Endothelial cell of umbilical vein (primary cell): ENCODE data around the gene TRMT1.

Experiments
- EZH2 ChIP-seq: IDR thresholded peaks from 2 replicates; pipeline ENCODE4 v1.6.1; 2012; ENCODE audit warnings: borderline replicate concordance, low read depth, mild to moderate bottlenecking, moderate library complexity, low read length, inconsistent platforms; ENCODE audit not compliant: severe bottlenecking
- FOS ChIP-seq: IDR thresholded peaks from 2 replicates; pipeline ENCODE4 v1.6.1; 2011; ENCODE audit warnings: mild to moderate bottlenecking, low read length, moderate library complexity, borderline replicate concordance; ENCODE audit not compliant: insufficient read depth
- JUN ChIP-seq: IDR thresholded peaks from 2 replicates; pipeline ENCODE4 v1.6.1; 2011; ENCODE audit warnings: borderline replicate concordance, low read depth; ENCODE audit not compliant: insufficient read length, insufficient read depth
- MYC ChIP-seq: IDR thresholded peaks from one replicate; pipeline ENCODE4 v1.6.1; 2011; ENCODE audit warnings: mild to moderate bottlenecking, low read depth, low read length
- POLR2A ChIP-seq: IDR thresholded peaks from 2 replicates; pipeline ENCODE4 v1.6.1; 2012; ENCODE audit warnings: low read depth, mild to moderate bottlenecking, control low read depth, low read length
- POLR2AphosphoS5 ChIP-seq: IDR thresholded peaks from 2 replicates; pipeline ENCODE4 v1.6.1; 2012; ENCODE audit warnings: low read depth, mild to moderate bottlenecking, control low read depth, low read length, moderate library complexity; ENCODE audit not compliant: insufficient read depth
- TF ChIP-seq, protein P1 (sequence below), 2 donors: IDR thresholded peaks; 1 replicate in 1 of 2; 2 replicates in 1 of 2; pipeline ENCODE4 v1.5.1; 2011; ENCODE audit warnings: low read length in 2 of 2, mild to moderate bottlenecking in 2 of 2, moderate library complexity in 2 of 2, control low read depth in 1 of 2, inconsistent platforms in 1 of 2, low read depth in 1 of 2; ENCODE audit not compliant: insufficient read depth in 1 of 2; ENCODE audit errors: extremely low read depth in 1 of 2
- TF ChIP-seq, protein P2 (sequence below): IDR thresholded peaks from 2 replicates; pipeline ENCODE4 v1.6.1; 2011; ENCODE audit not compliant: insufficient read depth, insufficient read length

DNA sequence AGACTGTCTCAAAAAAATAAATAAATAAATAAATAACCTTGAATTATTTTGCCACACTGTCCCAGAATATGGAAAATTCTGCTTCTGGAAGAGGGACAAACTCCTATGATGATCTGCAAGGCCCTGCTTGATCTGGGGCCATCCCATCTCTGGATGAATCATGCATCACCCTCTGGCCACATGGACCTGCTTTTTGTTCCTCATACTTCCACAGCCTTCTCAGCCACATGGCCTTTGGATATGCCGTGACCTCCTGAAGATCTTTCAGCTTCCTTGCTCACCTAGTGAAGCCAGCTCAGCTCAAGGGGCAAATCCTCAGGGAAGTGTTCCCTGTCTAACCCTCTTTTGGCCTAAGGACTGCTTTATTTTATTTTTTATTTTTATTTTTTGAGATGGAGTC lies 44.0 kb upstream of the TRMT1 start:
- TF ChIP-seq EZH2 (no peak), JUN (no peak), FOS (no peak), MYC (no peak), POLR2A (no peak), POLR2AphosphoS5 (no peak)
- TF ChIP-seq, protein P1, sequence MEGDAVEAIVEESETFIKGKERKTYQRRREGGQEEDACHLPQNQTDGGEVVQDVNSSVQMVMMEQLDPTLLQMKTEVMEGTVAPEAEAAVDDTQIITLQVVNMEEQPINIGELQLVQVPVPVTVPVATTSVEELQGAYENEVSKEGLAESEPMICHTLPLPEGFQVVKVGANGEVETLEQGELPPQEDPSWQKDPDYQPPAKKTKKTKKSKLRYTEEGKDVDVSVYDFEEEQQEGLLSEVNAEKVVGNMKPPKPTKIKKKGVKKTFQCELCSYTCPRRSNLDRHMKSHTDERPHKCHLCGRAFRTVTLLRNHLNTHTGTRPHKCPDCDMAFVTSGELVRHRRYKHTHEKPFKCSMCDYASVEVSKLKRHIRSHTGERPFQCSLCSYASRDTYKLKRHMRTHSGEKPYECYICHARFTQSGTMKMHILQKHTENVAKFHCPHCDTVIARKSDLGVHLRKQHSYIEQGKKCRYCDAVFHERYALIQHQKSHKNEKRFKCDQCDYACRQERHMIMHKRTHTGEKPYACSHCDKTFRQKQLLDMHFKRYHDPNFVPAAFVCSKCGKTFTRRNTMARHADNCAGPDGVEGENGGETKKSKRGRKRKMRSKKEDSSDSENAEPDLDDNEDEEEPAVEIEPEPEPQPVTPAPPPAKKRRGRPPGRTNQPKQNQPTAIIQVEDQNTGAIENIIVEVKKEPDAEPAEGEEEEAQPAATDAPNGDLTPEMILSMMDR (IDR thresholded peaks at IDR 0.05; ENCODE audit: extremely low read depth in 1 of 2, insufficient read depth in 1 of 2, low read depth in 1 of 2, low read length in 2 of 2) = no peak
- TF ChIP-seq, protein P2, sequence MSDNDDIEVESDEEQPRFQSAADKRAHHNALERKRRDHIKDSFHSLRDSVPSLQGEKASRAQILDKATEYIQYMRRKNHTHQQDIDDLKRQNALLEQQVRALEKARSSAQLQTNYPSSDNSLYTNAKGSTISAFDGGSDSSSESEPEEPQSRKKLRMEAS = no peak
